Measurements from ENCODE around the gene GPR37L1.
"Not testable (repeated sequence)": the region's sequence is repeated elsewhere in the genome, so short reads cannot be mapped to it uniquely, and the experiment has no call there.

The GPR37L1 gene

DNA sequence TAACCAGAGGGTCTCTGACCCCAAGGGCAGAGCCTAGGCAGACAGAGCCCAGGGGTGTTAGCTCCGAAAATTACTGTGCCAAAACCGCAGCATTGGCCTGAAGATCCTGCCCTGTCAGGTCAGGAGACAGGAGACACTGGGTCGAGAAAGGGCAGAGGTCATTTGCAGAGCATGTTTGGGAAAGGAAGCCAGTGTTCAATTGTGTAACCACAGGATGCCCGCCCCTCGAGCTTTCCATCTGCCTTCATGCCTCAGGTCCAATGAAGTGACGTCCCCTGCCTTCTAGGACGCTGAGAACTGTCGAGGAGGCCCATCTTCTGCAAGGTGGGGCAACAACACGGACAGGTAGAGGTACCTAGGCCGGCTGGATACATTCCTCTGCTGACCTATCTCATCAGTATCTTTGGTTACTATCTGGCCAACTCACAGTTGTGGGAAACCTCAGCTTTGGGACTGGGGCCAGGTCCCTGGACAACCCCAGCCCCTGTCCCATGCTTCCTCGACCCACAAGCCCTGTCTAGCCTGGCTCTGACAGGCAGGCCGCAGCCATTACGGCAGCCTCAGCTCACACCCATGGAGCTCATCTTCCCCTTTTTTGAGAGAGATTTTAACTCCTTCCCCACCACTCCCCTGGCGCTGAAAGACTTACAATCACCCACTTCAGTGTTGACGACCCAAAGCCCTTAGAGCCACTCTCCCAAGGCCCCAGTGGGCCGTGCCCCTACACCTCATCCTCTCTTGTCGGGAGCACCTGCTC, 20.5 kb downstream of the GPR37L1 start:
- TF ChIP-seq CTCF (IDR thresholded peaks at IDR 0.05; ENCODE audit: low read depth, low read length), result no peak
- peak overlapping the region; percentile 75 for H3K27ac ChIP-seq
- peak overlapping the region; percentile 82 for H3K4me3 ChIP-seq (ENCODE audit: low read depth, low read length)
- peaks cover 34% of the 10 kb centered on the region for H3K36me3 ChIP-seq
- H3K27me3 ChIP-seq (ENCODE audit: insufficient read depth, low read depth, severe bottlenecking), result no peaks in the 10 kb centered on the region
- DNase-seq, result no peak
- no peaks in the 10 kb centered on the region for H3K9me3 ChIP-seq (ENCODE audit: severe bottlenecking)

GRCh38 chr1:202143768-202144401, 21.2 kb downstream of the GPR37L1 start:
- Histone ChIP-seq H3K27me3 (ENCODE audit: insufficient read depth, low read depth, severe bottlenecking) (no peaks in the 10 kb centered on the region), H3K36me3 (peaks cover 29% of the 10 kb centered on the region), H3K9me3 (ENCODE audit: severe bottlenecking) (no peaks in the 10 kb centered on the region), H3K4me3 (ENCODE audit: low read depth, low read length) (peak overlapping the region; percentile 82), H3K27ac (peak overlapping the region; percentile 75)
- TF ChIP-seq CTCF (IDR thresholded peaks at IDR 0.05; ENCODE audit: low read depth, low read length), result no peak
- peak; percentile 88 for DNase-seq

DNA sequence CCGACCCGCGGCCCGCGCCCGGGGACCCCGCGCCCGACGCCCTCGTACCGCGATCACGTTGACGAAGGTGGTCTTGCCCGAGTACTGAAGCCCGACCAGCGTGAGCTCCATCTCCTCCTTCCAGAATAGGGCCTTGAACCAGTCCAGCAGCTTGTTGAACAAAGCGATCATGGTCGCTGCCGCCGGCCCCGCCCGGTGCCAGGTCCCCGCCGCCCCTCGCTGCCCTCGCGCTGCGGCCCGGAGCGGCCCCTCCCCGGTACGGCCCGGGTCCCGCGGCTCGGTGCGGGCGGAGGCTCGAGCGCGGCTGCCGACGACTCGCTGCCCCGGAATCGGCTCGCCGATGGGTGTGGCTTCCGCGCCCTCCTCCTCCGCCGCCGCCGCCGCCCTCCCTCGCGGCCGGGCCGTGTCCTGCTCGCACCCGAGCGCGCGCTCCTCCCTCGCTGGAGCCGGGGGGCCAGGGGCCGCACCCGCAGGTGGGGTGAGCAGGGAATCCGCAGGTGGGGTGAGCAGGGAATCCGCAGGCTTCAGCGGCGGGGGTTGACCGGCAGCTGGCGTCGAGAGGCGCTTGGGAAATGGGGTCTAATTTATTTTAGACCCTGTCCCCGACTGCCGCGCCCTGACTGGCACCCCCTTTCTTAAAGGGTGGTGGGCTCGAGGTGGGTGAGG, 21.8 kb downstream of the GPR37L1 start, which contains the start of gene ARL8A:
Gene ARL8A (minus strand): TSS at position 336 of the 666 bp plus-strand sequence. CDS start 165 bp downstream, at position 171.
- Histone ChIP-seq H3K27ac (peak within 1 kb of the TSS; percentile 75), H3K36me3 (peaks cover 26% of the 10 kb centered on the region), H3K27me3 (ENCODE audit: insufficient read depth, low read depth, severe bottlenecking) (no peaks in the 10 kb centered on the region), H3K9me3 (ENCODE audit: severe bottlenecking) (no peaks in the 10 kb centered on the region), H3K4me3 (ENCODE audit: low read depth, low read length) (peak within 1 kb of the TSS; percentile 82)
- no peak for TF ChIP-seq CTCF (IDR thresholded peaks at IDR 0.05; ENCODE audit: low read depth, low read length)
- peak; percentile 91 for DNase-seq

DNA sequence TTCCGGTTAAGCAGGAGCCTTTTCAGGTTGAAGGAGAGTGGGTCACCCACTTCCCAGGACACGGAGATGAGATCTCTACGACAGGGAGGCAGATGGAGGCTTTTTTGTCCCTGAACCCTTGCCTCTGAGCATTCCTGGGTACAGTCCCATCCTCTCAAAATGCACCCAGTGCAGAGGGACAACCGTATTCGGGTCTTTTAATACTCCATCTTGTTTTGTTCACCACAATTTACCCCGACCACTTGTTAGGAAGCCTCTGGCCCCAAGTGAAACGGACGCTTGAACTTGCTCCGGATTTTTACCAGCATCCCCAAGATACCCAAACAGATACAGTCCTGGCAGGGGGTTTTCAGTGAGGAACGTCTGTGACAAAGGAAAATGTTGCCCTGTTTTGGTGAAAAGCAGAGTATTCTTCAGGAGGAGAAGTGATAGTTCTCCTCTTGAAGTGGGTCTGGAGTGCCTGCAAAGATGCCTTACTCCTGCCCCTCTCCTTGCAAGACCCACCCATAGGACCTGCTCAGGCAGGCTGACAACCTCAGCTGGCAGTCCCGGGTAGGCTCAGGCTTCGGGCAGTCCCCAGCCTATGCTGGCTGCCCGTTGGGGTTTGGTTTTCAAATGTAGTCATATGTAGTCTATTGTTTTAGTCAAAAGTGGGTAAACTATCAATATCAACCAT, 22.5 kb downstream of the GPR37L1 start:
- TF ChIP-seq CTCF (IDR thresholded peaks at IDR 0.05; ENCODE audit: low read depth, low read length), result no peak

DNA sequence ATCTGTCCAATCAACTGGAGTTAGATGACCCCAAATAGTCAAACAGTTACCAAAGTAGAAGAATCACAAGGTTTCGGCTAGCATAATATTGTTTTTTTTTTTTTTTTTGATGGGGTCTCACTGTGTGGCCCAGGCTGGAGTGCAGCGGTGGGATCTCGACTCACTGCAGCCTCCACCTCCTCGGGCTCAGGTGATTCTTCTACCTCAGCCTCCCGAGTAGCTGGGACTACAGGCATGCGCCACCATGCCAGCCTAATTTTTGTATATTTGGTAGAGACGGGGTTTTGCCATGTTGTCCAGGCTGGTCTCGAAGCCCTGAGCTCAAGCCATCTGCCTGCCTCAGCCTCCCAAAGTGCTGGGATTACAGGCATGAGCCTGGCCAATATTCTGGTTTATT, 23.0 kb downstream of the GPR37L1 start:
- H3K4me3 ChIP-seq (ENCODE audit: low read depth, low read length); DNase-seq; H3K9me3 ChIP-seq (ENCODE audit: severe bottlenecking); H3K27ac ChIP-seq; H3K27me3 ChIP-seq (ENCODE audit: insufficient read depth, low read depth, severe bottlenecking): not testable (repeated sequence)
- H3K36me3 ChIP-seq, result peaks cover 21% of the 10 kb centered on the region

More for the DNA sequence above, 22.5 kb downstream of the GPR37L1 start:
- DNase-seq, result peak; percentile 34
- Histone ChIP-seq H3K27me3 (ENCODE audit: insufficient read depth, low read depth, severe bottlenecking) (no peaks in the 10 kb centered on the region), H3K36me3 (peaks cover 26% of the 10 kb centered on the region), H3K4me3 (ENCODE audit: low read depth, low read length) (peak overlapping the region; percentile 82), H3K27ac (peak overlapping the region; percentile 75), H3K9me3 (ENCODE audit: severe bottlenecking) (no peaks in the 10 kb centered on the region)

Data from WERI-Rb-1 (cell line).